Effector memory CD4-positive, alpha-beta T cell (primary cell): ENCODE results near the gene ARHGEF1.

Experiments used
- DNase-seq, 3 donors: peaks; one replicate each; pipeline ENCODE4 v3.0.0-alpha.2; 2020
- H3K27ac ChIP-seq: 2 replicates; pipeline ENCODE4 v1.7.0; 2013; ENCODE audit warnings: mild to moderate bottlenecking, low read length, moderate library complexity; ENCODE audit not compliant: insufficient read depth, poor library complexity, severe bottlenecking
- H3K27me3 ChIP-seq: replicated peaks from 2 replicates; pipeline ENCODE4 v1.7.0; 2013; ENCODE audit warnings: mild to moderate bottlenecking, low read length; ENCODE audit not compliant: insufficient read depth, control insufficient read depth, poor library complexity, severe bottlenecking
- H3K36me3 ChIP-seq: 2 replicates; pipeline ENCODE4 v1.7.0; 2013; ENCODE audit warnings: mild to moderate bottlenecking, low read length, moderate library complexity; ENCODE audit not compliant: control insufficient read depth, insufficient read depth
- H3K4me1 ChIP-seq: 2 replicates; pipeline ENCODE4 v1.7.0; 2013; ENCODE audit warnings: low read length, mild to moderate bottlenecking; ENCODE audit not compliant: control insufficient read depth, insufficient read depth, poor library complexity, severe bottlenecking
- H3K4me3 ChIP-seq: 2 replicates; pipeline ENCODE4 v1.7.0; 2013; ENCODE audit warnings: low read length, low read depth, mild to moderate bottlenecking; ENCODE audit not compliant: insufficient read depth, poor library complexity, severe bottlenecking
- H3K9me3 ChIP-seq: 2 replicates; pipeline ENCODE4 v1.7.0; 2013; ENCODE audit warnings: mild to moderate bottlenecking, low read length, moderate library complexity; ENCODE audit not compliant: control insufficient read depth

The ARHGEF1 gene

DNA sequence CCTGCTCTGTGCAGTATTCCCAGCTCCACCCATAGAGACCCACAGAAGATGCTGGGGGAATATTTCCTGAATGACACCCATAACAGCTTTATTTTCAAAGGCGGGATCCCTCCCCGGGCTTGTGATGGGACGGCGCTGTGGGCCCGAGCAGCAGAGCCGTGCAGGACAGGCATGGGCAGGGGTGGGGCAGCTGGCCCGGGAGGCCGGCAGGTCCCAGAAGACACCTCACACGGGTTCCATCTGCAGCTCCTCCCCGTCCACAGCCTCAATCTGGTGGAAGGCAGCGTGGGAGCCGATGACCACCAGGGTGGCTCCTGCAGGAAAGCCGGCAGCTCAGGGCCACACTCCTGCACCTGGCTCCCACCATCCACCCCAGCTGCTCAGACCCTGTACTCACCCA, 73.6 kb downstream of the ARHGEF1 start:
- H3K4me3 ChIP-seq: no peak overlapping the region
- peaks cover 14% of the 10 kb centered on the region for H3K36me3 ChIP-seq
- no peaks in the 10 kb centered on the region for H3K27me3 ChIP-seq
- DNase-seq: no peak
- H3K4me1 ChIP-seq: peaks cover 12% of the 10 kb centered on the region
- no peaks in the 10 kb centered on the region for H3K9me3 ChIP-seq
- no peak overlapping the region for H3K27ac ChIP-seq
